ENCODE data around the gene KCNG3.

DNA sequence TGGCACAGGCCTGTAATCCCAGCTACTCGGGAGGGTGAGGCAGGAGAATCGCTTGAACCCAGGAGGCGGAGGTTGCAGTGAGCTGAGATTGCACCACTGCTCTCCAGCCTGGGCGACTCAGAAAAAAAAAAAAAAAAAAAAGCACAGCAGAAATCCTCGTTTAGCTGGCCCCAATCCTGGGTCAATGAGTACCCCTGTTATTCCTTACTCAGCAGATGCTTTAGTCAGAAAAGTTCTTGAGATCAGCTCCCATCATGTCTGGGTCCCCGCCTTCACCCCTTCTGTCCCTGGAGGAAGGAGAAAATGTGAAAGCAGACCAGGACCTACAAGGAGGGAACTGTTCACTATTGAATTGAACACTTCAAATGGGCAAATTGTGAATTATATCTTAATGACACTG lies 16.4 kb upstream of the KCNG3 start:
- TF ChIP-seq, protein P1, sequence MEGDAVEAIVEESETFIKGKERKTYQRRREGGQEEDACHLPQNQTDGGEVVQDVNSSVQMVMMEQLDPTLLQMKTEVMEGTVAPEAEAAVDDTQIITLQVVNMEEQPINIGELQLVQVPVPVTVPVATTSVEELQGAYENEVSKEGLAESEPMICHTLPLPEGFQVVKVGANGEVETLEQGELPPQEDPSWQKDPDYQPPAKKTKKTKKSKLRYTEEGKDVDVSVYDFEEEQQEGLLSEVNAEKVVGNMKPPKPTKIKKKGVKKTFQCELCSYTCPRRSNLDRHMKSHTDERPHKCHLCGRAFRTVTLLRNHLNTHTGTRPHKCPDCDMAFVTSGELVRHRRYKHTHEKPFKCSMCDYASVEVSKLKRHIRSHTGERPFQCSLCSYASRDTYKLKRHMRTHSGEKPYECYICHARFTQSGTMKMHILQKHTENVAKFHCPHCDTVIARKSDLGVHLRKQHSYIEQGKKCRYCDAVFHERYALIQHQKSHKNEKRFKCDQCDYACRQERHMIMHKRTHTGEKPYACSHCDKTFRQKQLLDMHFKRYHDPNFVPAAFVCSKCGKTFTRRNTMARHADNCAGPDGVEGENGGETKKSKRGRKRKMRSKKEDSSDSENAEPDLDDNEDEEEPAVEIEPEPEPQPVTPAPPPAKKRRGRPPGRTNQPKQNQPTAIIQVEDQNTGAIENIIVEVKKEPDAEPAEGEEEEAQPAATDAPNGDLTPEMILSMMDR (IDR thresholded peaks at IDR 0.05) = no peak
- no peak for TF ChIP-seq POLR2A (IDR thresholded peaks at IDR 0.05)
